ENCODE results near the gene CNGA4.

CNGA4 gene

DNA sequence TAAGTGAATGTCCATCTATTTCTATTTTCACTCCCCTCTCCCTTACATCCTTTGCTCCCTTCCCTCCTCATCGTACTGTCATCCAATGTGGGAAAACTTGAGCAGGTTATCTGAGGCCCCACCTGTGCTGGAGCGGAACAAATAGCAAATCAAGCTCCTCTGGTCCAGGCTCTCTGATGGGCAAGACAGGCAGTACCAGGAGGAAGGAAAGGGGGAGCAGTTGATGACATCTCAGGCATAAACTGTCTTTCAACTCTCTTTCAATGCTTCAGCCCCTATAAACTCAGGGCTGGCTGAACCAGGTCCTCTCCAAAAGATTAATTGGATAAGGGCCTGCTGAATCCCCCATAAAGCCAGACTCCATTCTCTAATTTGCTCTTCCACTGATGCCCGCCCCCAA is 19.3 kb downstream of the CNGA4 start:
- H3K9ac ChIP-seq (ENCODE audit: insufficient read length): no peak overlapping the region
- H3K36me3 ChIP-seq (ENCODE audit: insufficient read depth, low read length): no peaks in the 10 kb centered on the region
- no peak overlapping the region for H3K4me3 ChIP-seq
- TF ChIP-seq POLR2AphosphoS5 (IDR thresholded peaks at IDR 0.05; ENCODE audit: borderline replicate concordance, low read depth, low read length): no peak
- no peak for TF ChIP-seq FOXP2 (optimal IDR thresholded peaks at IDR 0.05; ENCODE audit: control extremely low read depth, extremely low read length, insufficient read depth)
- TF ChIP-seq EZH2 (IDR thresholded peaks at IDR 0.05): no peak
- H3K9me3 ChIP-seq (ENCODE audit: low read depth, low read length): no peaks in the 10 kb centered on the region
- no peak for DNase-seq (ENCODE audit: low read depth, low spot score)
- no peak overlapping the region for H3K27ac ChIP-seq

DNA sequence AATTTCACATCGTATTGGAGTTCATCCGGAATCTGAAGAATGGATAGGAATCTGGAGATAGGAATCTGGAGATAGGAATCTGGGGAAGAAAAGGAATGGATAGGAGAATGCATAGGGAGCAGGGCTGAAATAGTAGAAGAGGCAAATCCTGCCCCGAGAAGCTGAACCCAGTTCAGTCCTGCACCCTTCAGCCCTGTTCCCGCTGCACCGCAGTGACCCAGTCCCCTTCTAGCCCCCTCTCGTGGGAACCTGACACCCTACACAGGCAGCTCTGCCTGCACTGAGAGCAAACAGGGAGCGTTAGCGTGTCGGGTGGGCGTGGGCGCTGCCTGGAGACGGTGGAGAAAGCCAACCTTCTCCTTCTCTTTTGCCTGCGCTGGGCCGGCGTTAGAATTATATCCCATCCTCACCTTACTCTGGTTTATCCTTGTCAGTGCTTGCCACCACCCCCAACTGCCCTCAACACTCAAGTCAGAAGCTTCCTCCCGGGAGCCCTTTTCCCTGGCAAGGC is 19.7 kb downstream of the CNGA4 start:
- TF ChIP-seq FOXP2 (optimal IDR thresholded peaks at IDR 0.05; ENCODE audit: control extremely low read depth, extremely low read length, insufficient read depth): no peak
- no peak for TF ChIP-seq EZH2 (IDR thresholded peaks at IDR 0.05)
- no peak for TF ChIP-seq POLR2AphosphoS5 (IDR thresholded peaks at IDR 0.05; ENCODE audit: borderline replicate concordance, low read depth, low read length)
- Histone ChIP-seq H3K9me3 (ENCODE audit: low read depth, low read length) (no peaks in the 10 kb centered on the region), H3K27ac (no peak overlapping the region), H3K9ac (ENCODE audit: insufficient read length) (no peak overlapping the region), H3K36me3 (ENCODE audit: insufficient read depth, low read length) (no peaks in the 10 kb centered on the region), H3K4me3 (no peak overlapping the region)
- DNase-seq (ENCODE audit: low read depth, low spot score): no peak

DNA sequence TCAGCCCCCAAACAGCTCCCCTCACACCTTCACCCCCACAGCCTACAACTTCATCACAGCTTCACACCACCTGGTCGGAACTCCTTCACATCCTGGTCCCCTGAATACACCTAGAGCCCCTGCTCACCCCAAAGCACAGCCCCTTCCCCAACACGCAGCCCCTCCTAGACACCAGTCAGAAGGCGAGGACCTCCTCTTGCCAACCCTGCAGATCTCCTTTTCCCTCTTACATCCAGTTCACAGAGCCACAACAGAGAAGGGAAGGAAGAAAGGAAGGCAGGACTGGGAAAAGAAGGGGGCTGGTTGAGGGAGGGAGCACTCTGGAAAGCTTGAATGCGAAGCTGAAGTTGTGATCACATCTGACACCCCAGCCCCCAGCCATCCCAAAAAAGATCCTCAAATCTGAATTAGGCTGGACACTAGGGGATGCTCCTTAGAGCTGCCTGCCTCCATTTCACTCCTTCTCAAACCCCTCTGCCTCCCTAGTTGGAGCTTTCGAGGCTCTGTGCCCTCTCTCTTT is 21.4 kb downstream of the CNGA4 start:
- Histone ChIP-seq H3K36me3 (ENCODE audit: insufficient read depth, low read length) (no peaks in the 10 kb centered on the region), H3K27ac (no peak overlapping the region), H3K4me3 (no peak overlapping the region), H3K9me3 (ENCODE audit: low read depth, low read length) (no peaks in the 10 kb centered on the region), H3K9ac (ENCODE audit: insufficient read length) (no peak overlapping the region)
- DNase-seq (ENCODE audit: low read depth, low spot score): no peak
- no peak for TF ChIP-seq POLR2AphosphoS5 (IDR thresholded peaks at IDR 0.05; ENCODE audit: borderline replicate concordance, low read depth, low read length)
- no peak for TF ChIP-seq FOXP2 (optimal IDR thresholded peaks at IDR 0.05; ENCODE audit: control extremely low read depth, extremely low read length, insufficient read depth)
- TF ChIP-seq EZH2 (IDR thresholded peaks at IDR 0.05): no peak

DNA sequence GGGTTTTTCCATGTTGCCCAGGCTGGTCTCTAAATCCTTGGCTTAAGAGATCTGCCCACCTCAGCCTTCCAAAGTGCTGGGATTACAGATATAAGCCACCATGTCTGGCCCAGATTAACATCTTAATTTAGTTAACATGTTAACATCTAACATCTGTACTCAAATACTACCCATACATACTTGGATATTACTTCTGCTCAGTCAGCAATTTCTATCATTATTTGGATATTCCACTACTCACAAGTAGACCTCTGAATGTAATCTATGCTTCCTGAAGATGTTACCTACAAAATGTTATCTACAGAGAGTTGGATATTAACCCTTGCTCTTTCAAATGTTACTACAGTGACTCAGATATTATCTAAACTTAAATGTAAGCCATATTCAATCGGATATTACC is 24.8 kb downstream of the CNGA4 start:
- TF ChIP-seq FOXP2 (optimal IDR thresholded peaks at IDR 0.05; ENCODE audit: control extremely low read depth, extremely low read length, insufficient read depth) (no peak), POLR2AphosphoS5 (IDR thresholded peaks at IDR 0.05; ENCODE audit: borderline replicate concordance, low read depth, low read length) (no peak), EZH2 (IDR thresholded peaks at IDR 0.05) (no peak)
- no peaks in the 10 kb centered on the region for H3K9me3 ChIP-seq (ENCODE audit: low read depth, low read length)
- no peak overlapping the region for H3K4me3 ChIP-seq
- DNase-seq (ENCODE audit: low read depth, low spot score): no peak
- H3K9ac ChIP-seq (ENCODE audit: insufficient read length): no peak overlapping the region
- H3K27ac ChIP-seq: no peak overlapping the region
- no peaks in the 10 kb centered on the region for H3K36me3 ChIP-seq (ENCODE audit: insufficient read depth, low read length)

DNA sequence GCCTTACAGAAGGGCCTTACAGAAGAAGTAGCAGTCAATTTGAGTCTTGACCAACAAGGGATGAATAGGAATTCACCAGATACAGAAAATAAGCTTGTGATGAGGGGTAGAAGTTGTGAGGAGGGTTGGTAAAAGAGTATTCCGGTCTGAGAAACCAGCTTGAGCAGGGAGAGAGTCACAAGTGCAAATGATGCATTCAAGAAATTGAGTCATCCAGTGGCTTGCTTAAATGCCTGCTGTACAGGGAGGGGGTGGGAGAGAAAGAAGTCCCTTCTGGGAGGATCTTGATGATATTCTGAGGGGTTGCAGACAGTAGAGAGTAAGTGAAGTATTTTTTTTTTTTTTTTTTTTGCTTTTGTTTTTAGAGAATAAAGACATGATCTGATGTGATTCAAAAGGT is 29.9 kb downstream of the CNGA4 start:
- Histone ChIP-seq H3K9ac (ENCODE audit: insufficient read length) (no peak overlapping the region), H3K9me3 (ENCODE audit: low read depth, low read length) (no peaks in the 10 kb centered on the region), H3K36me3 (ENCODE audit: insufficient read depth, low read length) (no peaks in the 10 kb centered on the region), H3K4me3 (no peak overlapping the region), H3K27ac (no peak overlapping the region)
- DNase-seq (ENCODE audit: low read depth, low spot score): no peak
- TF ChIP-seq EZH2 (IDR thresholded peaks at IDR 0.05) (no peak), FOXP2 (optimal IDR thresholded peaks at IDR 0.05; ENCODE audit: control extremely low read depth, extremely low read length, insufficient read depth) (no peak), POLR2AphosphoS5 (IDR thresholded peaks at IDR 0.05; ENCODE audit: borderline replicate concordance, low read depth, low read length) (no peak)

DNA sequence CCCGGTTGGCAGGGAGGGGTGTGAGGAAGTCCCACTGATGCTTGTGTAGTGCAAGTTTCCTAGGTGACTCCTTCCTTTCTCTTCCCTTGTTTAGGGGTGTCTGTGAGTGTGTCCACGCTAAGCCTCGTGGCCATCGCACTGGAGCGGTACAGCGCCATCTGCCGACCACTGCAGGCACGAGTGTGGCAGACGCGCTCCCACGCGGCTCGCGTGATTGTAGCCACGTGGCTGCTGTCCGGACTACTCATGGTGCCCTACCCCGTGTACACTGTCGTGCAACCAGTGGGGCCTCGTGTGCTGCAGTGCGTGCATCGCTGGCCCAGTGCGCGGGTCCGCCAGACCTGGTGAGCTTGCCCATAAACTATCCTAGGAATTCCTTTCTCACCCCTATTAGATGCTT is 31.1 kb downstream of the CNGA4 start:
- no peak for TF ChIP-seq FOXP2 (optimal IDR thresholded peaks at IDR 0.05; ENCODE audit: control extremely low read depth, extremely low read length, insufficient read depth)
- no peak for TF ChIP-seq POLR2AphosphoS5 (IDR thresholded peaks at IDR 0.05; ENCODE audit: borderline replicate concordance, low read depth, low read length)
- TF ChIP-seq EZH2 (IDR thresholded peaks at IDR 0.05): no peak
- Histone ChIP-seq H3K9me3 (ENCODE audit: low read depth, low read length) (no peaks in the 10 kb centered on the region), H3K4me3 (no peak overlapping the region), H3K9ac (ENCODE audit: insufficient read length) (no peak overlapping the region), H3K27ac (no peak overlapping the region), H3K36me3 (ENCODE audit: insufficient read depth, low read length) (no peaks in the 10 kb centered on the region)
- no peak for DNase-seq (ENCODE audit: low read depth, low spot score)

DNA sequence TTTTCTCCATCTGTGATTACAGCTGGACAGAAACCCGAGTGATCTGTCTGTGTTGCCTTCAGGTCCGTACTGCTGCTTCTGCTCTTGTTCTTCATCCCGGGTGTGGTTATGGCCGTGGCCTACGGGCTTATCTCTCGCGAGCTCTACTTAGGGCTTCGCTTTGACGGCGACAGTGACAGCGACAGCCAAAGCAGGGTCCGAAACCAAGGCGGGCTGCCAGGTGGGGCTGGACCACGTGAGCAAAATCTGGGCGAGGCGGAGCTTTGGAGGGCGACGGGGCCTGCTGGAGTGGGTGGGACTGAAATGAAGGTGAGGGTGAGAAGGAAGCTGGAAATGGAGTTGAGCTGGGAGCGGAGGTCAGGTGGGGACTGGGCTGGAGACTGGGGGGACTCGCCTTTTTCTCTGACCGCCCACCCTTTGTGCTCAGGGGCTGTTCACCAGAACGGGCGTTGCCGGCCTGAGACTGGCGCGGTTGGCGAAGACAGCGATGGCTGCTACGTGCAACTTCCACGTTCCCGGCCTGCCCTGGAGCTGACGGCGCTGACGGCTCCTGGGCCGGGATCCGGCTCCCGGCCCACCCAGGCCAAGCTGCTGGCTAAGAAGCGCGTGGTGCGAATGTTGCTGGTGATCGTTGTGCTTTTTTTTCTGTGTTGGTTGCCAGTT is 31.8 kb downstream of the CNGA4 start:
- Histone ChIP-seq H3K9me3 (ENCODE audit: low read depth, low read length) (no peaks in the 10 kb centered on the region), H3K36me3 (ENCODE audit: insufficient read depth, low read length) (no peaks in the 10 kb centered on the region), H3K4me3 (no peak overlapping the region), H3K9ac (ENCODE audit: insufficient read length) (no peak overlapping the region), H3K27ac (no peak overlapping the region)
- no peak for TF ChIP-seq FOXP2 (optimal IDR thresholded peaks at IDR 0.05; ENCODE audit: control extremely low read depth, extremely low read length, insufficient read depth)
- no peak for TF ChIP-seq EZH2 (IDR thresholded peaks at IDR 0.05)
- no peak for TF ChIP-seq POLR2AphosphoS5 (IDR thresholded peaks at IDR 0.05; ENCODE audit: borderline replicate concordance, low read depth, low read length)
- no peak for DNase-seq (ENCODE audit: low read depth, low spot score)

DNA sequence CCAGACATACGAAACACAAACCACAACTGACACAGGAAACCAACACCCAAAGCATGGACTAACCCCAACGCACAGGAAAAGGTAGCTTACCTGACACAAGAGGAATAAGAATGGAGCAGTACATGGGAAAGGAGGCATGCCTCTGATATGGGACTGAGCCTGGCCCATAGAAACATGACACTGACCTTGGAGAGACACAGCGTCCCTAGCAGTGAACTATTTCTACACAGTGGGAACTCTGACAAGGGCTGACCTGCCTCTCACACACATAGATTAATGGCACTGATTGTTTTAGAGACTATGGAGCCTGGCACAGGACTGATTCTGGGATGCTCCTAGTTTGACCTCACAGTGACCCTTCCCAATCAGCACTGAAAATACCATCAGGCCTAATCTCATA is 32.7 kb downstream of the CNGA4 start:
- no peaks in the 10 kb centered on the region for H3K36me3 ChIP-seq (ENCODE audit: insufficient read depth, low read length)
- no peak overlapping the region for H3K27ac ChIP-seq
- H3K9ac ChIP-seq (ENCODE audit: insufficient read length): no peak overlapping the region
- no peaks in the 10 kb centered on the region for H3K9me3 ChIP-seq (ENCODE audit: low read depth, low read length)
- TF ChIP-seq EZH2 (IDR thresholded peaks at IDR 0.05) (no peak), POLR2AphosphoS5 (IDR thresholded peaks at IDR 0.05; ENCODE audit: borderline replicate concordance, low read depth, low read length) (no peak), FOXP2 (optimal IDR thresholded peaks at IDR 0.05; ENCODE audit: control extremely low read depth, extremely low read length, insufficient read depth) (no peak)
- no peak for DNase-seq (ENCODE audit: low read depth, low spot score)
- no peak overlapping the region for H3K4me3 ChIP-seq
